HepG2 (cell line): Measurements from ENCODE around the gene SUN1. TPM values are rescaled to one million over a fixed set of nuclear protein-coding genes. Genes with fewer than 3 reads are reported as not detected.

Experiments
- ATAC-seq: fragments of 200-7000 bp; cut with Tn5 transposase; 3 replicates; pipeline ENCODE4 v1.9.1; 2020; ENCODE audit warnings: mild to moderate bottlenecking, moderate library complexity
- BruUV-seq: library from RNA; stranded (reverse); fragments of 400-500 nt; replicated peaks from 2 replicates; lab custom pipeline; 2021; lab: Mats Ljungman, UMichigan
- CTCF ChIA-PET: fragments of 300-600 bp; formaldehyde crosslinking; extraction: SDS; loops from one replicate; lab custom pipeline; 2021; ENCODE audit warnings: low total read pairs, inconsistent platforms, low intra/inter-chr PET ratio; lab: Yijun Ruan, JAX
- POLR2A ChIA-PET: fragments of 350-600 bp; sonication (Branson Sonifier 250); formaldehyde crosslinking; loops from one replicate; lab custom pipeline; 2020; ENCODE audit warnings: antibody characterized with exemption, inconsistent platforms; lab: Yijun Ruan, JAX
- DNase-seq: peaks from one replicate; pipeline ENCODE4 v3.0.0-alpha.2; 2015; ENCODE audit warnings: low spot score
- FAIRE-seq: peaks from 3 replicates; lab custom pipeline; 2011; peaks lifted over from hg19 to GRCh38; lab: Jason Lieb, UNC
- H2AFZ ChIP-seq: one replicate; pipeline ENCODE4 v1.6.1; 2011; ENCODE audit warnings: low read length, inconsistent platforms
- H3K27ac ChIP-seq: fragments of 300-600 bp; 3 replicates; pipeline ENCODE4 v1.8.0; 2011; ENCODE audit warnings: mixed run types, mild to moderate bottlenecking, mixed read lengths, low read length, inconsistent platforms; ENCODE audit not compliant: insufficient read depth; ENCODE audit errors: extremely low read length
- H3K27me3 ChIP-seq, 2 experiments: fragments of 200-600 bp in 1 of 2; 2 replicates in 1 of 2; 3 replicates in 1 of 2; pipeline versions ENCODE4 v1.6.0 to v1.8.0; 2011; ENCODE audit warnings: low read length in 2 of 2, mild to moderate bottlenecking in 2 of 2, moderate library complexity in 2 of 2, inconsistent platforms in 1 of 2; ENCODE audit not compliant: insufficient read depth in 2 of 2, control insufficient read depth in 1 of 2
- H3K36me3 ChIP-seq, 2 experiments: fragments of 200-600 bp in 1 of 2; replicated peaks in 1 of 2; 2 replicates in 1 of 2; 3 replicates in 1 of 2; pipeline versions ENCODE4 v1.5.1 to v1.8.0; 2011; ENCODE audit warnings: low read length in 2 of 2, inconsistent platforms in 1 of 2; ENCODE audit not compliant: insufficient read depth in 2 of 2, control insufficient read depth in 1 of 2
- H3K4me1 ChIP-seq: 2 replicates; pipeline ENCODE4 v1.5.1; 2012; ENCODE audit warnings: low read length, inconsistent platforms; ENCODE audit not compliant: insufficient read depth
- H3K4me2 ChIP-seq: 2 replicates; pipeline ENCODE4 v1.6.0; 2011; ENCODE audit warnings: low read depth, low read length, inconsistent platforms
- H3K4me3 ChIP-seq, 3 experiments: fragments of 200-600 bp in 1 of 3; sonication (generic), shearing (Covaris generic) in 1 of 3; replicated peaks in 1 of 3; 2 replicates each; pipeline ENCODE4 v1.5.1; 2011 to 2016; ENCODE audit warnings: low read length in 3 of 3, inconsistent platforms in 2 of 3, low read depth in 2 of 3, mild to moderate bottlenecking in 2 of 3, control low read depth in 1 of 3, mixed read lengths in 1 of 3; ENCODE audit not compliant: insufficient read depth in 1 of 3
- H3K79me2 ChIP-seq: one replicate; pipeline ENCODE4 v1.6.1; 2011; ENCODE audit warnings: low read length, inconsistent platforms; ENCODE audit not compliant: insufficient read depth
- H3K9ac ChIP-seq: 2 replicates; pipeline ENCODE4 v1.6.0; 2011; ENCODE audit warnings: mild to moderate bottlenecking, low read depth, low read length, inconsistent platforms; ENCODE audit not compliant: insufficient read depth
- H3K9me3 ChIP-seq: 2 replicates; pipeline ENCODE4 v1.5.1; 2012; ENCODE audit warnings: mild to moderate bottlenecking, low read length
- H4K20me1 ChIP-seq: 2 replicates; pipeline ENCODE4 v1.6.0; 2011; ENCODE audit warnings: inconsistent platforms, mild to moderate bottlenecking, low read length, moderate library complexity; ENCODE audit not compliant: insufficient read depth
- ATRX ChIP-seq: sonication (generic); formaldehyde crosslinking; IDR thresholded peaks from 2 replicates; pipeline ENCODE4 v1.4.0; 2020; ENCODE audit warnings: missing genetic modification reagents, borderline replicate concordance
- CCDC6 ChIP-seq: sonication (generic); formaldehyde crosslinking; IDR thresholded peaks from 2 replicates; pipeline ENCODE4 v1.8.1; 2022; ENCODE audit warnings: mild to moderate bottlenecking, missing genetic modification reagents, moderate library complexity
- KDM4B ChIP-seq: sonication (generic); formaldehyde crosslinking; IDR thresholded peaks from 2 replicates; pipeline ENCODE4 v1.4.0; 2020; ENCODE audit warnings: missing genetic modification reagents
- MEF2D ChIP-seq: sonication (generic); formaldehyde crosslinking; IDR thresholded peaks from 2 replicates; pipeline ENCODE4 v1.5.1; 2020; ENCODE audit warnings: mild to moderate bottlenecking, missing genetic modification reagents
- SRF ChIP-seq: IDR thresholded peaks from 2 replicates; pipeline ENCODE4 v1.6.1; 2011; ENCODE audit warnings: mild to moderate bottlenecking, low read depth, low read length, moderate library complexity
- ZBTB38 ChIP-seq: sonication (generic); formaldehyde crosslinking; IDR thresholded peaks from 2 replicates; pipeline ENCODE4 v1.5.1; 2020; ENCODE audit warnings: mild to moderate bottlenecking, missing genetic modification reagents
- ZKSCAN1 ChIP-seq: fragments of 150-350 bp; IDR thresholded peaks from 2 replicates; pipeline ENCODE4 v1.6.1; 2014; ENCODE audit warnings: low read length
- ZNF317 ChIP-seq: sonication (generic); formaldehyde crosslinking; IDR thresholded peaks from 2 replicates; pipeline ENCODE4 v1.5.0; 2020; ENCODE audit warnings: mild to moderate bottlenecking, missing genetic modification reagents
- ZNF614 ChIP-seq: IDR thresholded peaks from 2 replicates; pipeline ENCODE4 v1.6.1; 2018; ENCODE audit warnings: missing biosample characterization, missing genetic modification reagents, inconsistent platforms, borderline replicate concordance
- ZNF746 ChIP-seq: sonication (generic); formaldehyde crosslinking; IDR thresholded peaks from 2 replicates; pipeline ENCODE4 v1.8.0; 2022; ENCODE audit warnings: mild to moderate bottlenecking, missing genetic modification reagents
- ZNF749 ChIP-seq: sonication (generic); formaldehyde crosslinking; IDR thresholded peaks from 2 replicates; pipeline ENCODE4 v1.8.0; 2022; ENCODE audit warnings: mild to moderate bottlenecking, missing genetic modification reagents, moderate library complexity, borderline replicate concordance
- WGBS: methylation state at CpG from one replicate; pipeline ENCODE4 v1.1.6; 2017; ENCODE audit warnings: low lambda C conversion rate; 5-methylcytosine and 5-hydroxymethylcytosine counted together
- in situ Hi-C: cut with HindIII; loops from 2 replicates; pipeline ENCODE4 v1.10.0; 2017; ENCODE audit warnings: low pct_unique_long_range_greater_than_20kb; ENCODE audit not compliant: extremely low pct_ligation_motif_present
- intact Hi-C: fragments of 100-400 bp; cut with micrococcal nuclease; formaldehyde crosslinking; loops from one replicate; pipeline ENCODE4 v1.10.0; 2022; ENCODE audit not compliant: unreplicated experiment
- polyA plus RNA-seq, 8 experiments: library from polyadenylated mRNA; depleted of rRNA in 3 of 8; stranded (reverse) in 7 of 8; unstranded in 1 of 8; fragments of >200 nt; fragmentation: Illumina TruSeq in 4 of 8; extraction: Trizol in 4 of 8; gene quantifications; 2 replicates each; pipeline versions ENCODE4 v1.2.1 to v1.2.3, GENCODE V29; 2011 to 2016; ENCODE audit warnings: low read depth in 4 of 8, missing spikeins in 1 of 8, mixed read lengths in 1 of 8; ENCODE audit not compliant: insufficient read depth in 1 of 8
- total RNA-seq, 5 experiments: library from RNA; depleted of rRNA; stranded (reverse); fragments of >200 nt; fragmentation: Illumina TruSeq; extraction: Trizol; gene quantifications; 2 replicates each; pipeline ENCODE4 v1.2.3, GENCODE V29; 2016; ENCODE audit warnings: low read depth in 1 of 5
- TF ChIP-seq, protein P1 (sequence below): sonication (generic); formaldehyde crosslinking; IDR thresholded peaks from 2 replicates; pipeline ENCODE4 v1.4.0; 2020; ENCODE audit warnings: missing genetic modification reagents
- TF ChIP-seq, protein P2 (sequence below): sonication (generic); formaldehyde crosslinking; IDR thresholded peaks from 2 replicates; pipeline ENCODE4 v1.5.0; 2020; ENCODE audit warnings: mild to moderate bottlenecking, missing genetic modification reagents, moderate library complexity
- TF ChIP-seq, protein P3 (sequence below): sonication (generic); formaldehyde crosslinking; IDR thresholded peaks from 2 replicates; pipeline ENCODE4 v1.4.0; 2020; ENCODE audit warnings: missing genetic modification reagents, mild to moderate bottlenecking, borderline replicate concordance
- TF ChIP-seq, protein P4 (sequence below): sonication (generic); formaldehyde crosslinking; IDR thresholded peaks from 2 replicates; pipeline ENCODE4 v1.4.0; 2020; ENCODE audit warnings: missing genetic modification reagents
- TF ChIP-seq, protein P5 (sequence below): IDR thresholded peaks from 2 replicates; pipeline ENCODE4 v1.6.1; 2016

SUN1 gene
- total and polyA plus RNA-seq, 2 of the 13 experiments (the other 11 are each of a cell fraction or from before 2014, with no cell fraction given): 47.0 to 126 TPM

DNA sequence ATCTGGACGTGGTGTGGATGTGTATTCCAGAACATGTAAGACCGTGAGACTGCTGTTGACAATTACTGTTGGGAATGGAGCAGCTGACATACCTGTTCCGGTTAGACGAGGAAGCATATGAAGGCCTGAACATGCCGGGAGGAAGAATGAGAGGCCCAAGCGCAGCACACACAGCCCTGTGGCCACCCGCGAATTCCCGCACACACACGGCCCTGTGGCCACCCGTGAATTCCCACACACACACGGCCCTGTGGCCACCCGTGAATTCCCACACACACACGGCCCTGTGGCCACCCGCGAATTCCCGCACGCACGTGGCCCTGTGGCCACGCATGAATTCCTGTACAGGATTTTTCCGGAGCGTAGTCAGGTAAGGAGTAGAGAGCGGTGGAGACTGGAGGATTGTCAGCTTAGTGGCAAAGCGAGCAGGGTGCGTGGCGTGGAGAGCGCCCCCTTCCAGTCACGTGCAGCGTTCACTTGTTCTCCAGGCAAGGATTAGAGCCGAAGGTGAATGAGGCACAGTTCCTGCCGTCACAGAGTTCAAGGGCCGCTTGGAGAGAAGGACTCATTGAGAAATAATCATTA is 9.5 kb upstream of the SUN1 start:
- FAIRE-seq: no peak
- H4K20me1 ChIP-seq: peaks cover 44% of the 10 kb centered on the region
- in situ Hi-C loops (no loop called here), intact Hi-C loops (no loop called here)
- ChIA-PET POLR2A (no interaction called here), CTCF (no interaction called here)
- no peak overlapping the region for H2AFZ ChIP-seq
- no peaks in the 10 kb centered on the region for H3K9me3 ChIP-seq
- ATAC-seq: peak; percentile 48; the same call in 2 of the 3 replicates
- peaks cover 53% of the 10 kb centered on the region for H3K4me1 ChIP-seq
- H3K27ac ChIP-seq: peak overlapping the region; percentile 26
- peaks cover 92% of the 10 kb centered on the region for H3K79me2 ChIP-seq
- H3K4me2 ChIP-seq: no peak overlapping the region
- DNase-seq: no peak
- peaks cover 1 to 10% of the 10 kb centered on the region in 2 experiments; a peak in 3 of 5 replicates for H3K36me3 ChIP-seq
- BruUV-seq: no TSS peak
- WGBS: 92% methylated on average over 32 of the region's 32 CpGs
- no peaks in the 10 kb centered on the region for H3K27me3 ChIP-seq
- no peak overlapping the region for H3K9ac ChIP-seq
- no peak overlapping the region for H3K4me3 ChIP-seq
- TF ChIP-seq, protein P1, sequence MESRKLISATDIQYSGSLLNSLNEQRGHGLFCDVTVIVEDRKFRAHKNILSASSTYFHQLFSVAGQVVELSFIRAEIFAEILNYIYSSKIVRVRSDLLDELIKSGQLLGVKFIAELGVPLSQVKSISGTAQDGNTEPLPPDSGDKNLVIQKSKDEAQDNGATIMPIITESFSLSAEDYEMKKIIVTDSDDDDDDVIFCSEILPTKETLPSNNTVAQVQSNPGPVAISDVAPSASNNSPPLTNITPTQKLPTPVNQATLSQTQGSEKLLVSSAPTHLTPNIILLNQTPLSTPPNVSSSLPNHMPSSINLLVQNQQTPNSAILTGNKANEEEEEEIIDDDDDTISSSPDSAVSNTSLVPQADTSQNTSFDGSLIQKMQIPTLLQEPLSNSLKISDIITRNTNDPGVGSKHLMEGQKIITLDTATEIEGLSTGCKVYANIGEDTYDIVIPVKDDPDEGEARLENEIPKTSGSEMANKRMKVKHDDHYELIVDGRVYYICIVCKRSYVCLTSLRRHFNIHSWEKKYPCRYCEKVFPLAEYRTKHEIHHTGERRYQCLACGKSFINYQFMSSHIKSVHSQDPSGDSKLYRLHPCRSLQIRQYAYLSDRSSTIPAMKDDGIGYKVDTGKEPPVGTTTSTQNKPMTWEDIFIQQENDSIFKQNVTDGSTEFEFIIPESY (CRISPR knock-in tag): peak; percentile 70
- TF ChIP-seq ATRX (no peak), ZKSCAN1 (no peak), CCDC6 (CRISPR knock-in tag) (no peak), SRF (no peak), ZNF749 (no peak), KDM4B (no peak), MEF2D (CRISPR knock-in tag) (no peak), ZNF746 (CRISPR knock-in tag) (no peak), ZBTB38 (CRISPR knock-in tag) (peak; percentile 48; the same call in 1 of the 2 replicates), ZNF317 (CRISPR knock-in tag) (no peak), ZNF614 (CRISPR knock-in tag) (no peak)
- TF ChIP-seq, protein P2, sequence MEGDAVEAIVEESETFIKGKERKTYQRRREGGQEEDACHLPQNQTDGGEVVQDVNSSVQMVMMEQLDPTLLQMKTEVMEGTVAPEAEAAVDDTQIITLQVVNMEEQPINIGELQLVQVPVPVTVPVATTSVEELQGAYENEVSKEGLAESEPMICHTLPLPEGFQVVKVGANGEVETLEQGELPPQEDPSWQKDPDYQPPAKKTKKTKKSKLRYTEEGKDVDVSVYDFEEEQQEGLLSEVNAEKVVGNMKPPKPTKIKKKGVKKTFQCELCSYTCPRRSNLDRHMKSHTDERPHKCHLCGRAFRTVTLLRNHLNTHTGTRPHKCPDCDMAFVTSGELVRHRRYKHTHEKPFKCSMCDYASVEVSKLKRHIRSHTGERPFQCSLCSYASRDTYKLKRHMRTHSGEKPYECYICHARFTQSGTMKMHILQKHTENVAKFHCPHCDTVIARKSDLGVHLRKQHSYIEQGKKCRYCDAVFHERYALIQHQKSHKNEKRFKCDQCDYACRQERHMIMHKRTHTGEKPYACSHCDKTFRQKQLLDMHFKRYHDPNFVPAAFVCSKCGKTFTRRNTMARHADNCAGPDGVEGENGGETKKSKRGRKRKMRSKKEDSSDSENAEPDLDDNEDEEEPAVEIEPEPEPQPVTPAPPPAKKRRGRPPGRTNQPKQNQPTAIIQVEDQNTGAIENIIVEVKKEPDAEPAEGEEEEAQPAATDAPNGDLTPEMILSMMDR (CRISPR knock-in tag): peak; percentile 49
- TF ChIP-seq, protein P3, sequence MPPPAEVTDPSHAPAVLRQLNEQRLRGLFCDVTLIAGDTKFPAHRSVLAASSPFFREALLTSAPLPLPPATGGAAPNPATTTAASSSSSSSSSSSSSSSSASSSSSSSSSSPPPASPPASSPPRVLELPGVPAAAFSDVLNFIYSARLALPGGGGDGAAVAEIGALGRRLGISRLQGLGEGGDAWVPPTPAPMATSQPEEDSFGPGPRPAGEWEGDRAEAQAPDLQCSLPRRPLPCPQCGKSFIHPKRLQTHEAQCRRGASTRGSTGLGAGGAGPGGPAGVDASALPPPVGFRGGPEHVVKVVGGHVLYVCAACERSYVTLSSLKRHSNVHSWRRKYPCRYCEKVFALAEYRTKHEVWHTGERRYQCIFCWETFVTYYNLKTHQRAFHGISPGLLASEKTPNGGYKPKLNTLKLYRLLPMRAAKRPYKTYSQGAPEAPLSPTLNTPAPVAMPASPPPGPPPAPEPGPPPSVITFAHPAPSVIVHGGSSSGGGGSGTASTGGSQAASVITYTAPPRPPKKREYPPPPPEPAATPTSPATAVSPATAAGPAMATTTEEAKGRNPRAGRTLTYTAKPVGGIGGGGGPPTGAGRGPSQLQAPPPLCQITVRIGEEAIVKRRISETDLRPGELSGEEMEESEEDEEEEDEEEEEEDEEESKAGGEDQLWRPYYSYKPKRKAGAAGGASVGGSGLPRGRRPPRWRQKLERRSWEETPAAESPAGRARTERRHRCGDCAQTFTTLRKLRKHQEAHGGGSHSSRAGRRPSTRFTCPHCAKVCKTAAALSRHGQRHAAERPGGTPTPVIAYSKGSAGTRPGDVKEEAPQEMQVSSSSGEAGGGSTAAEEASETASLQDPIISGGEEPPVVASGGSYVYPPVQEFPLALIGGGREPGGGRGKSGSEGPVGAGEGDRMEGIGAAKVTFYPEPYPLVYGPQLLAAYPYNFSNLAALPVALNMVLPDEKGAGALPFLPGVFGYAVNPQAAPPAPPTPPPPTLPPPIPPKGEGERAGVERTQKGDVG: peak; percentile 66; the same call in 1 of the 2 replicates
- TF ChIP-seq, protein P4, sequence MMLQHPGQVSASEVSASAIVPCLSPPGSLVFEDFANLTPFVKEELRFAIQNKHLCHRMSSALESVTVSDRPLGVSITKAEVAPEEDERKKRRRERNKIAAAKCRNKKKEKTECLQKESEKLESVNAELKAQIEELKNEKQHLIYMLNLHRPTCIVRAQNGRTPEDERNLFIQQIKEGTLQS (CRISPR knock-in tag): no peak
- TF ChIP-seq, protein P5, sequence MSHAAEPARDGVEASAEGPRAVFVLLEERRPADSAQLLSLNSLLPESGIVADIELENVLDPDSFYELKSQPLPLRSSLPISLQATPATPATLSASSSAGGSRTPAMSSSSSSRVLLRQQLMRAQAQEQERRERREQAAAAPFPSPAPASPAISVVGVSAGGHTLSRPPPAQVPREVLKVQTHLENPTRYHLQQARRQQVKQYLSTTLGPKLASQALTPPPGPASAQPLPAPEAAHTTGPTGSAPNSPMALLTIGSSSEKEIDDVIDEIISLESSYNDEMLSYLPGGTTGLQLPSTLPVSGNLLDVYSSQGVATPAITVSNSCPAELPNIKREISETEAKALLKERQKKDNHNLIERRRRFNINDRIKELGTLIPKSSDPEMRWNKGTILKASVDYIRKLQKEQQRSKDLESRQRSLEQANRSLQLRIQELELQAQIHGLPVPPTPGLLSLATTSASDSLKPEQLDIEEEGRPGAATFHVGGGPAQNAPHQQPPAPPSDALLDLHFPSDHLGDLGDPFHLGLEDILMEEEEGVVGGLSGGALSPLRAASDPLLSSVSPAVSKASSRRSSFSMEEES (CRISPR knock-in tag): no peak
